ENCODE measurements around the gene MAPKAP1.

MAPKAP1 gene

DNA sequence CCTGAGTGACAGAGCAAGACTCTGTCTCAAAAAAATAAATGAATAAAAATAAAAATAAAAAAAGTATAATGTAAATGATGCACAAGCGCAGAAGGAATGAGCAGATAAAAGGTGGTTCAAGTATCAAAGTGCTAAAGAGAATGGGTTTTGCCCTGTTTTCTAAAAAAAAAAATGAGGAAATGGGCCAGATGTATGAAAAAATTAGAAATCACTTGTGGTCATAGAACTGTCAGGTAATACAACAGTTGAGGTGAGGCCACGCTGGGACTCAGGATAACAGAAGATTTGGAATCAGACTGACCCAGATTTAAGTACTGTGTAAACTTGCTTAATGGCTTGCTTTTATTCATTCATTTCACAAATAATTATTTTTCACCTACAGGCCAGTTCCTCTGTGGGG lies 69.8 kb downstream of the MAPKAP1 start:
- Histone ChIP-seq H3K4me3 (ENCODE audit: low read depth, low read length) (no peak overlapping the region), H3K27me3 (replicated peaks) (no peaks in the 10 kb centered on the region), H3K27ac (no peak overlapping the region), H3K36me3 (replicated peaks) (no peaks in the 10 kb centered on the region)
- in situ Hi-C loops (cut with HindIII; ENCODE audit: low pct_ligation_motif_present, low sequenced_read_pairs) = no loop called here
- TF ChIP-seq, protein P1, sequence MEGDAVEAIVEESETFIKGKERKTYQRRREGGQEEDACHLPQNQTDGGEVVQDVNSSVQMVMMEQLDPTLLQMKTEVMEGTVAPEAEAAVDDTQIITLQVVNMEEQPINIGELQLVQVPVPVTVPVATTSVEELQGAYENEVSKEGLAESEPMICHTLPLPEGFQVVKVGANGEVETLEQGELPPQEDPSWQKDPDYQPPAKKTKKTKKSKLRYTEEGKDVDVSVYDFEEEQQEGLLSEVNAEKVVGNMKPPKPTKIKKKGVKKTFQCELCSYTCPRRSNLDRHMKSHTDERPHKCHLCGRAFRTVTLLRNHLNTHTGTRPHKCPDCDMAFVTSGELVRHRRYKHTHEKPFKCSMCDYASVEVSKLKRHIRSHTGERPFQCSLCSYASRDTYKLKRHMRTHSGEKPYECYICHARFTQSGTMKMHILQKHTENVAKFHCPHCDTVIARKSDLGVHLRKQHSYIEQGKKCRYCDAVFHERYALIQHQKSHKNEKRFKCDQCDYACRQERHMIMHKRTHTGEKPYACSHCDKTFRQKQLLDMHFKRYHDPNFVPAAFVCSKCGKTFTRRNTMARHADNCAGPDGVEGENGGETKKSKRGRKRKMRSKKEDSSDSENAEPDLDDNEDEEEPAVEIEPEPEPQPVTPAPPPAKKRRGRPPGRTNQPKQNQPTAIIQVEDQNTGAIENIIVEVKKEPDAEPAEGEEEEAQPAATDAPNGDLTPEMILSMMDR (IDR thresholded peaks at IDR 0.05; ENCODE audit: low read depth, low read length, missing control alignments) = no peak
- DNase-seq = no peak

DNA sequence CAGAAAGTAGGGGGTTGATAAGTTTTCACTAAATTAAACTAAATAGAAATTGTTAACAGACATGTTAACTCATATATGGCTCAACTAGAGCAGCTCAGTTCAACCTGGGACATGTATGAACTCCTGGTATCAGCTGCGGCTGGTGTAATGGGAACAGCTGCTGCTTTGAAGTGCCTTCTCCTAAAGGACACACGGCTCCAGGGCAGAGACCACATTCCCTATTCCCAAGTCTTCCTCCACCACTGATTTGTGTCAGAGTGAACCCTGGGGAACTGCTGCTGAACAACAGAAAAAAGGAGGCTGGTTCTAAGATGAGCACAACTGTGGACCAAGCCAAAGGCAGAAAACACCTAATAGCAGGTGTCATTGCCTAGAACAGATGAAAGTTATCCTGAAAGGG lies 71.1 kb downstream of the MAPKAP1 start:
- Histone ChIP-seq H3K27me3 (replicated peaks) (no peaks in the 10 kb centered on the region), H3K36me3 (replicated peaks) (no peaks in the 10 kb centered on the region), H3K27ac (no peak overlapping the region), H3K4me3 (ENCODE audit: low read depth, low read length) (no peak overlapping the region)
- TF ChIP-seq, protein P1 (IDR thresholded peaks at IDR 0.05; ENCODE audit: low read depth, low read length, missing control alignments) = no peak
- DNase-seq = no peak
- in situ Hi-C loops (cut with HindIII; ENCODE audit: low pct_ligation_motif_present, low sequenced_read_pairs) = no loop called here

DNA sequence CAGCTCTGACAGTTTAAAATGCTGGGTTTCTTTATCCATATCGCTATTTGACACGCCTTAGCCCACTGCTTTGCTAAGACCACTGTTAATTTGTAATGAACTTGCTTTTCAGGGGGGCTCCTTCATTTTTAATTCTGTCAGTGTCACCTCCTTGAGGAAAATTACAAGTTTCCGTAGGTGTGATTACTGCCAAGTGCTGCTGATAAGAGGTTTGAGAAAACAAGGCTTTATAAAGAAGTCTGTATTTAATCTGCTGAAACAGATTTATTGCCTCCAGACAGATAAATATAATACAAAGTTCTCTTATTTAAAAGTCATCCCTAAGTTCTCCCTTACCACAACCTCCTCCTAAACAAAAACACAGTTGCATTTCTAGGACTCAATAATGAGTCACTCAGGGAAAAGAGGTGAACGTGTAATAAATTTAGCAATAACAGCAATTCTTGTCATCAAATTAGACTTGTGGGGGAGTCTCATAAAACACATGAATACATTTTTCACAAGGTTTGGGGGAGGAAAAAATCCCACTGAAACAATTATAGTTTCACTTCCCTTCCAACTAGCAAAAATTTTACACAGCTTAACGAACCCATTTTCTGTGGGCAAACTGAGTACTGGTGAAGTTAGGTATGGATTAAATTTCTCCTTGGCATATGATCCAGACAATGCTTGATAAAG lies 72.8 kb downstream of the MAPKAP1 start:
- DNase-seq = no peak
- Histone ChIP-seq H3K36me3 (replicated peaks) (no peaks in the 10 kb centered on the region), H3K27me3 (replicated peaks) (no peaks in the 10 kb centered on the region), H3K27ac (no peak overlapping the region), H3K4me3 (ENCODE audit: low read depth, low read length) (no peak overlapping the region)
- TF ChIP-seq, protein P1 (IDR thresholded peaks at IDR 0.05; ENCODE audit: low read depth, low read length, missing control alignments) = no peak
- in situ Hi-C loops (cut with HindIII; ENCODE audit: low pct_ligation_motif_present, low sequenced_read_pairs) = no loop called here

DNA sequence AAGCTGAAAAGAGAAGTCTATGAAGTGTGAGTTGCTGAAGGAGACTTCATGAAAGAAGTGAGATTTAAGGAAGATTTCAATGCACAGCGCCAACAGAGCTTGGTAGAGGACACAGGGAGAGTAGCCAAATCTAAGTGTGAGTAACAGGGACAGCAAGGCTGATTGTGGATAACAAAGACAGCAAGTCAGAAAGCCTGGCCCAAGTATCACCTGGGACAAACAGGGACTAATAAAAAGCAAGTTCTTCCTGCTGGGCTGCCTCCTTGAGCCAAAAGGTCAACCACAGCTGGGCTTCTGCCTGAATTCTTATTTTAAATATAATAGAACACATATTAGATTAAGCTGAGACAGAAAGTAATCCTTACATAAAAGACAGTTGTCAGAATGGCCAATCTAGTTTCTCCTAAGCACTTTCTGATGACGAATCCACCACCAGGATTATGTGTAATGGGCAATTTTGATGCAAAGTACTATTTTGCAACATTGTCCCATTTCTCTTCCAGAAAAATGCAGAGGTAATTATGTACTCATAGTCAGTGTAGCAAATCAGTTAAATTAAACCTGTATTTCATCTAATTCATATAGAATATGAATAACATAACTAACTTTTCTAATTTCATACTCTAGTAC lies 73.8 kb downstream of the MAPKAP1 start:
- Histone ChIP-seq H3K36me3 (replicated peaks) (no peaks in the 10 kb centered on the region), H3K4me3 (ENCODE audit: low read depth, low read length) (no peak overlapping the region), H3K27me3 (replicated peaks) (no peaks in the 10 kb centered on the region), H3K27ac (no peak overlapping the region)
- TF ChIP-seq, protein P1 (IDR thresholded peaks at IDR 0.05; ENCODE audit: low read depth, low read length, missing control alignments) = no peak
- DNase-seq = no peak
- in situ Hi-C loops (cut with HindIII; ENCODE audit: low pct_ligation_motif_present, low sequenced_read_pairs) = no loop called here

DNA sequence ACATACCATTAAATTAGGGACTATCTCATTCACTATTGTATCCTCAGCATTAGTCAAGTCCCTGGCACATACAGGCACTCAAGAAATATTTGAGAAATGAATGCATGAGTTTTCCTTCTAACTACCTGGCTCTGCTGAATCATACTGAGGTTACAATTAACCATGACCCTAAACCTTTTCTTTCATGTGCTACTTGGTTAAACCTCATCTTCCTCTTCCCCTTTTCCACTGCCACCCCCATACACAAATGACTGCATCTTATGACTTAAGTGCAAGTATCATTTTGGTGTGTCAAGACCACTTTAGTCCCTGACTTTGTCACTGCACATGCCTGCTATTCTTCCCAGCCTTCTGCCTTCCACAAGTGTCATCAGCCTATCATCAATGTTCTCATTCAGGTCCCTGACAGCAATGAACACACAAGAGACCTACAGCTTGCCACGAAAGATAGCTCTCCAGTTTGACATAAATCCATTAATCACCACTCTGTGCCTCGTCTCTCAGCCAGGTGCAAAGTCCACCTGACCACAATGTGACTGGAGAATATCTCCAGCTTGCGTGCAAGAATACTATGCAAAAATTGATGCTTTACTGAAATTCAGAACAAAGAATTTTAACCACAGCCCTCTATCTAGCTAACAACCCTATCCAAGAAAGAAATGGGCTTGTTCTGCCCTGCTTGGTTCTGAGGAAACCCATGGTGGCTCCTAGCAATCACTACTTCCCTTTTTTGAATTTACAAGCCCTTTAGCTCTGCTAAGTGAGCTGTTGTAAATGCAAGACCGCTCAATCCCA lies 74.5 kb downstream of the MAPKAP1 start:
- Histone ChIP-seq H3K27me3 (replicated peaks) (no peaks in the 10 kb centered on the region), H3K27ac (no peak overlapping the region), H3K4me3 (ENCODE audit: low read depth, low read length) (no peak overlapping the region), H3K36me3 (replicated peaks) (no peaks in the 10 kb centered on the region)
- TF ChIP-seq, protein P1 (IDR thresholded peaks at IDR 0.05; ENCODE audit: low read depth, low read length, missing control alignments) = no peak
- in situ Hi-C loops (cut with HindIII; ENCODE audit: low pct_ligation_motif_present, low sequenced_read_pairs) = no loop called here
- no peak for DNase-seq
